Bronchial smooth muscle cell (primary cell): ENCODE measurements around the gene MTRFR. TPM values are rescaled to one million over a fixed set of nuclear protein-coding genes. Genes with fewer than 3 reads are reported as not detected.

Experiments
- total RNA-seq: library from RNA; depleted of rRNA; stranded (reverse); fragments of >200 nt; gene quantifications from 2 replicates; pipeline ENCODE4 v1.2.1, GENCODE V29; 2014

MTRFR gene
- total RNA-seq, result 9.4 and 10.7 TPM in 2 replicates

GRCh38 chr12:123232807-123233504 is at the start of gene MTRFR, which contains the start of gene MPHOSPH9:
Gene MTRFR (plus strand): TSS chr12:123233436. CDS start chr12:123253675, 20,239 bp downstream.
Gene MPHOSPH9 (minus strand): TSS chr12:123233141. CDS start chr12:123230364, 2,777 bp downstream.

Other genes starting within 250 kb of the MTRFR start
- gene PITPNM2, start 82.3 kb upstream of the MTRFR start, total RNA-seq, result 7.3 and 10.2 TPM in 2 replicates
- 24.8 and 31.2 TPM in 2 replicates for gene MPHOSPH9, start 295 bp upstream of the MTRFR start, total RNA-seq
- 121 and 138 TPM in 2 replicates for gene CDK2AP1, start 38.4 kb downstream of the MTRFR start, total RNA-seq
- 15.9 and 17.4 TPM in 2 replicates for gene SBNO1, start 131.4 kb downstream of the MTRFR start, total RNA-seq
- gene KMT5A, start 150.7 kb downstream of the MTRFR start, total RNA-seq, result 29.6 and 37.9 TPM in 2 replicates
- 5.8 TPM in 2 replicates for gene RILPL2, start 203.2 kb downstream of the MTRFR start, total RNA-seq
- gene SNRNP35, start 224.7 kb downstream of the MTRFR start, total RNA-seq, result 10.9 and 20.6 TPM in 2 replicates